HPDE6-E6E7 (cell line): ENCODE data around the gene AKAP13.

Experiments used
- DNase-seq: peaks from one replicate; pipeline ENCODE4 v3.0.0; 2011; ENCODE audit warnings: missing footprints; ENCODE audit errors: extremely low spot score

Gene AKAP13

GRCh38 chr15:85388566-85389305 is 8.3 kb downstream of the AKAP13 start:
- no peak for DNase-seq

GRCh38 chr15:85389306-85389650 is 8.9 kb downstream of the AKAP13 start:
- DNase-seq = no peak

GRCh38 chr15:85389772-85390171 is 9.4 kb downstream of the AKAP13 start:
- no peak for DNase-seq

GRCh38 chr15:85393210-85393609 is 12.8 kb downstream of the AKAP13 start:
- no peak for DNase-seq

GRCh38 chr15:85394554-85395333 is 14.3 kb downstream of the AKAP13 start:
- DNase-seq = no peak

- no peak for DNase-seq
These were observed 16.2 kb downstream of the AKAP13 start for GRCh38 chr15:85396554-85396953.

- DNase-seq = no peak
These were observed 16.7 kb downstream of the AKAP13 start for GRCh38 chr15:85397151-85397550.

GRCh38 chr15:85397926-85398325 is 17.5 kb downstream of the AKAP13 start:
- DNase-seq = no peak

GRCh38 chr15:85398822-85399221 is 18.4 kb downstream of the AKAP13 start:
- no peak for DNase-seq

GRCh38 chr15:85399627-85400026 is 19.2 kb downstream of the AKAP13 start:
- no peak for DNase-seq

GRCh38 chr15:85400606-85401005 is 20.2 kb downstream of the AKAP13 start:
- DNase-seq = no peak

GRCh38 chr15:85401108-85401774 is 20.8 kb downstream of the AKAP13 start:
- no peak for DNase-seq

GRCh38 chr15:85402195-85402881 is 21.9 kb downstream of the AKAP13 start:
- DNase-seq = no peak

GRCh38 chr15:85403745-85404144 is 23.3 kb downstream of the AKAP13 start:
- DNase-seq = no peak

GRCh38 chr15:85404176-85404917 is 23.9 kb downstream of the AKAP13 start:
- DNase-seq = no peak

- no peak for DNase-seq
These were observed 24.8 kb downstream of the AKAP13 start for GRCh38 chr15:85404918-85405866.

- no peak for DNase-seq
These were observed 26.5 kb downstream of the AKAP13 start for GRCh38 chr15:85406916-85407315.

GRCh38 chr15:85407421-85408269 is 27.2 kb downstream of the AKAP13 start:
- DNase-seq = peak; percentile 66

- DNase-seq = no peak
These were observed 27.9 kb downstream of the AKAP13 start for GRCh38 chr15:85408270-85408746.
